Left lung (tissue), 10 donors: Measurements from ENCODE around the gene ANK3. TPM values are rescaled to one million over a fixed set of nuclear protein-coding genes. Genes with fewer than 3 reads are reported as not detected.

Source experiments
- ATAC-seq: fragments of 200-7000 bp; cut with Tn5 transposase; one replicate; pipeline ENCODE4 v1.9.1; 2020; ENCODE audit warnings: moderate library complexity
- DNase-seq, 4 donors: peaks; one replicate each; pipeline ENCODE4 v3.0.0-alpha.2; 2013 to 2020
- H3K27ac ChIP-seq, 2 donors: fragments of 200-600 bp; sonication (generic) in 1 of 2; one replicate each; pipeline versions ENCODE4 v1.5.0 to v1.8.0; 2020 to 2021
- H3K27me3 ChIP-seq, 2 donors: fragments of 200-600 bp; sonication (generic) in 1 of 2; one replicate each; pipeline versions ENCODE4 v1.5.0 to v1.8.0; 2020 to 2021
- H3K36me3 ChIP-seq, 2 donors: fragments of 200-600 bp; sonication (generic) in 1 of 2; one replicate each; pipeline versions ENCODE4 v1.5.0 to v1.8.0; 2020 to 2021
- H3K4me1 ChIP-seq, 2 donors: fragments of 200-600 bp; one replicate each; pipeline ENCODE4 v1.8.0; 2021
- H3K4me3 ChIP-seq, 2 donors: fragments of 200-600 bp; sonication (generic) in 1 of 2; one replicate each; pipeline versions ENCODE4 v1.5.0 to v1.8.0; 2020 to 2021; ENCODE audit warnings: mild to moderate bottlenecking in 1 of 2
- H3K9me3 ChIP-seq, 2 donors: fragments of 200-600 bp; sonication (generic) in 1 of 2; one replicate each; pipeline versions ENCODE4 v1.5.0 to v1.8.0; 2020 to 2021
- CTCF ChIP-seq, 2 donors: fragments of 200-600 bp; sonication (generic) in 1 of 2; IDR thresholded peaks; one replicate each; pipeline versions ENCODE4 v1.5.0 to v1.8.0; 2021; ENCODE audit warnings: antibody characterized with exemption in 2 of 2
- intact Hi-C, 2 donors: fragments of 100-400 bp; cut with DNase I; formaldehyde crosslinking; loops; one replicate each; pipeline versions ENCODE4 v1.11.2 to v1.14.2; 2022
- polyA plus RNA-seq, 6 donors: library from polyadenylated mRNA; unstranded; fragments of 120-200 nt; gene quantifications; one replicate each; pipeline ENCODE4 v1.2.1, GENCODE V29; 2013; ENCODE audit not compliant: insufficient read length in 6 of 6
- total RNA-seq, 2 donors: library from RNA; stranded (reverse); fragmentation: NEBNext Ultra II Directional; extraction: Animal tissue kit (Norgen Biotek cat#: 25700); gene quantifications; one replicate each; pipeline ENCODE4 v1.2.1, GENCODE V29; 2021
- donor health status: DM: no; HTN: yes; CAD: no.
- donor health status: DM: no; HTN: no; CAD: no.

ANK3 gene
- total and polyA plus RNA-seq, 8 donors: 22.1 to 74.1 (median 35.1) TPM

GRCh38 chr10:60200012-60200681 is 189.5 kb downstream of the ANK3 start:
- peaks cover 0 to 4% of the 10 kb centered on the region in 2 donors for H3K36me3 ChIP-seq
- DNase-seq (no peak), ATAC-seq (no peak)
- TF ChIP-seq CTCF (IDR thresholded peaks at IDR 0.05): no peak
- no peaks in the 10 kb centered on the region for H3K9me3 ChIP-seq
- H3K4me3 ChIP-seq: no peak overlapping the region
- no peak overlapping the region for H3K27ac ChIP-seq
- intact Hi-C loops: loop anchor here in 1 of 2 donors (10.0 kb wide), 1 partner anchor 95 kb away; no protein-coding TSS in a partner anchor
- H3K4me1 ChIP-seq: no peaks in the 10 kb centered on the region
- H3K27me3 ChIP-seq: no peaks in the 10 kb centered on the region

GRCh38 chr10:60197206-60197605 is 192.5 kb downstream of the ANK3 start:
- Histone ChIP-seq H3K27ac (no peak overlapping the region), H3K9me3 (no peaks in the 10 kb centered on the region), H3K36me3 (peaks cover 0 to 4% of the 10 kb centered on the region in 2 donors), H3K4me3 (no peak overlapping the region), H3K27me3 (no peaks in the 10 kb centered on the region), H3K4me1 (no peaks in the 10 kb centered on the region)
- intact Hi-C loops: no loop called here
- TF ChIP-seq CTCF (IDR thresholded peaks at IDR 0.05): no peak
- DNase-seq (no peak), ATAC-seq (no peak)

GRCh38 chr10:60194421-60194820 is 195.3 kb downstream of the ANK3 start:
- intact Hi-C loops: no loop called here
- Histone ChIP-seq H3K4me3 (no peak overlapping the region), H3K4me1 (no peaks in the 10 kb centered on the region), H3K9me3 (peaks cover 0 to 8% of the 10 kb centered on the region in 2 donors), H3K27ac (no peak overlapping the region), H3K27me3 (no peaks in the 10 kb centered on the region), H3K36me3 (peaks cover 0 to 4% of the 10 kb centered on the region in 2 donors)
- DNase-seq (no peak), ATAC-seq (no peak)
- no peak for TF ChIP-seq CTCF (IDR thresholded peaks at IDR 0.05)

GRCh38 chr10:60192946-60193345 is 196.7 kb downstream of the ANK3 start:
- ATAC-seq (no peak), DNase-seq (no peak)
- H3K4me1 ChIP-seq: no peaks in the 10 kb centered on the region
- H3K27ac ChIP-seq: no peak overlapping the region
- peaks cover 0 to 8% of the 10 kb centered on the region in 2 donors for H3K9me3 ChIP-seq
- no peak overlapping the region for H3K4me3 ChIP-seq
- TF ChIP-seq CTCF (IDR thresholded peaks at IDR 0.05): no peak
- intact Hi-C loops: no loop called here
- H3K27me3 ChIP-seq: no peaks in the 10 kb centered on the region
- peaks cover 0 to 4% of the 10 kb centered on the region in 2 donors for H3K36me3 ChIP-seq

- ATAC-seq (no peak), DNase-seq (no peak)
- H3K9me3 ChIP-seq: peaks cover 0 to 8% of the 10 kb centered on the region in 2 donors
- H3K4me3 ChIP-seq: no peak overlapping the region
- intact Hi-C loops: no loop called here
- H3K27me3 ChIP-seq: no peaks in the 10 kb centered on the region
- H3K4me1 ChIP-seq: no peaks in the 10 kb centered on the region
- H3K27ac ChIP-seq: no peak overlapping the region
- H3K36me3 ChIP-seq: no peaks in the 10 kb centered on the region
- TF ChIP-seq CTCF (IDR thresholded peaks at IDR 0.05): no peak
Measured at GRCh38 chr10:60189861-60190475, 199.7 kb downstream of the ANK3 start.
